Stimulated activated memory B cell treated with anti-CD40 and anti-IgM and Interleukin-4, amounts not matched to agents 10 μg/mL and 1 μg/mL and 100 μg/mL, for 72 hours (primary cell): ENCODE results near the gene KLF15.

Source experiments
- ATAC-seq: fragments of 150-1000 bp; cut with Tn5 transposase; 2 replicates; pipeline ENCODE4 v1.10.0; 2021
- H3K27ac Mint-ChIP-seq: one replicate; pipeline ENCODE4 v1.8.0; 2022; ENCODE audit warnings: mild to moderate bottlenecking, mixed read lengths
- H3K27me3 Mint-ChIP-seq: one replicate; pipeline ENCODE4 v1.8.0; 2022; ENCODE audit warnings: mixed read lengths
- H3K36me3 Mint-ChIP-seq: one replicate; pipeline ENCODE4 v1.8.0; 2022; ENCODE audit warnings: mixed read lengths
- H3K4me1 Mint-ChIP-seq: one replicate; pipeline ENCODE4 v1.8.0; 2022; ENCODE audit warnings: mixed read lengths
- H3K4me3 Mint-ChIP-seq: one replicate; pipeline ENCODE4 v1.8.0; 2022; ENCODE audit warnings: mild to moderate bottlenecking, moderate library complexity, mixed read lengths
- H3K9me3 Mint-ChIP-seq: one replicate; pipeline ENCODE4 v1.8.0; 2022; ENCODE audit warnings: mixed read lengths

KLF15 gene

GRCh38 chr3:126393563-126393962 lies 36.4 kb upstream of the KLF15 start:
- H3K4me3 Mint-ChIP-seq: no peak overlapping the region
- peaks cover 56% of the 10 kb centered on the region for H3K27me3 Mint-ChIP-seq
- peaks cover 26% of the 10 kb centered on the region for H3K4me1 Mint-ChIP-seq
- H3K36me3 Mint-ChIP-seq: no peaks in the 10 kb centered on the region
- ATAC-seq: no peak
- no peaks in the 10 kb centered on the region for H3K9me3 Mint-ChIP-seq
- H3K27ac Mint-ChIP-seq: no peak overlapping the region

GRCh38 chr3:126392246-126392645 lies 35.0 kb upstream of the KLF15 start:
- Mint-ChIP-seq H3K36me3 (no peaks in the 10 kb centered on the region), H3K4me3 (no peak overlapping the region)

DNA sequence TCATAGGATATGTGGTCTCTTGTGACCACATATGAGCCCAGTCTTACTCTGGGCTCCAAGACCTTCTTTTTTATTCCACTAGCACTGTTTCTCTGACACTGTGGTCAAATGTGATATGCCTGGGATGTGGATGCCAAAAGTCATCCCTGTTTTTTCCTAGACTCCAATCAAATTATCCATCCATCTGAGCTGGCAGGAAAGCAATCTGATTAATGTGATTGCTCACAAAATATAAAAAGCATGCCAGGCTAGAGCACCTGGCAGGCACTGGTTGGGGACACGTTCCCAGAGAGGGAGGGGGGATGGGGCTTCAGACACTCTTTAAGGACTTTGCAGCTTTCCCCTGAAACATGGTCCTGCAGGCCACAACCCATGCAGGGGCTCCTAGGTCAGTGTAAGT lies 34.4 kb upstream of the KLF15 start:
- Mint-ChIP-seq H3K27ac (no peak overlapping the region), H3K9me3 (no peaks in the 10 kb centered on the region), H3K4me1 (peaks cover 26% of the 10 kb centered on the region), H3K27me3 (peaks cover 66% of the 10 kb centered on the region), H3K36me3 (no peaks in the 10 kb centered on the region), H3K4me3 (no peak overlapping the region)
- ATAC-seq: no peak

More at GRCh38 chr3:126392246-126392645, 35.0 kb upstream of the KLF15 start:
- Mint-ChIP-seq H3K27ac (no peak overlapping the region), H3K4me1 (peaks cover 26% of the 10 kb centered on the region), H3K27me3 (peaks cover 66% of the 10 kb centered on the region), H3K9me3 (no peaks in the 10 kb centered on the region)
- ATAC-seq: no peak

GRCh38 chr3:126390751-126391150 lies 33.5 kb upstream of the KLF15 start:
- peak; percentile 25 for ATAC-seq
- H3K4me1 Mint-ChIP-seq: peaks cover 26% of the 10 kb centered on the region
- H3K27me3 Mint-ChIP-seq: peaks cover 66% of the 10 kb centered on the region
- no peak overlapping the region for H3K27ac Mint-ChIP-seq
- no peak overlapping the region for H3K4me3 Mint-ChIP-seq
- no peaks in the 10 kb centered on the region for H3K9me3 Mint-ChIP-seq
- no peaks in the 10 kb centered on the region for H3K36me3 Mint-ChIP-seq

- Mint-ChIP-seq H3K9me3 (no peaks in the 10 kb centered on the region), H3K27me3 (peaks cover 66% of the 10 kb centered on the region), H3K4me3 (no peak overlapping the region), H3K27ac (no peak overlapping the region), H3K4me1 (peaks cover 26% of the 10 kb centered on the region), H3K36me3 (no peaks in the 10 kb centered on the region)
- no peak for ATAC-seq
Measured at GRCh38 chr3:126390201-126390600, 33.0 kb upstream of the KLF15 start.

- H3K4me1 Mint-ChIP-seq: peaks cover 26% of the 10 kb centered on the region
- peak overlapping the region; percentile 36 for H3K27ac Mint-ChIP-seq
- peak overlapping the region; percentile 31 for H3K4me3 Mint-ChIP-seq
- H3K9me3 Mint-ChIP-seq: no peaks in the 10 kb centered on the region
- peaks cover 66% of the 10 kb centered on the region for H3K27me3 Mint-ChIP-seq
- H3K36me3 Mint-ChIP-seq: no peaks in the 10 kb centered on the region
- no peak for ATAC-seq
Measured at GRCh38 chr3:126389794-126390146, 32.6 kb upstream of the KLF15 start.

DNA sequence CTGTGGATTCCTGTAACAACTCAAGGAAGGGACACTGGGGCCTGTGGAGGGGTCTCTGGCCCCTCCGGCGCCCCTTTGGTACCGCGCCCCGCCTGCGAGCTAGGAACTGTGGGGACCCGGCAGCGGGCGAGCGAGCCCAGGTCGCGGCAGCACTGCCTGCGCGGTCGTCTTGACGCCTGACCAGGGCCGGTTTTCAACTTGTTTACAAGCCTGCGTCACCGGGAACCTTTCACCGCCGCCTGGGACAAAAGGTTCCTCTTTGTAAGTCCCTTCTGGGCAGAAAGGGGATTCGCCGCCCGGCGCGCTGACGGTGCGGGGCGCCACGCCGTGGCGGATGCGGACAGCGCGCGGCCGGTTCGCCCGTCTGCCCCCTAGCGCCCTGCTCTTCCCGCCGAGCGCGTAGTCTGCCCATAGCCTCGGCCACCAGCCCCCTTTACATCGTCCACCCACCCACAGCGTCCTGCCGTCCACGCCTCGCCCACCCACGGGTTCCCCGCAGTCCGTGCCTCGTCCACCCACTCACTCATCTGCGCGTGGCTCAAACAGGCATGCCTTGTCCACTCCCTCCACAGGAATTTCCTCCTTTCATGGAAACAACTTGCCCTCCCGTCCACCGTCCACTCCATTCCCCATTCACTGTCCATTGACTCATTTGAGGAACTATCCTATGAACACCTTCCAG lies 32.0 kb upstream of the KLF15 start:
- peak overlapping the region; percentile 50 for H3K4me3 Mint-ChIP-seq
- H3K4me1 Mint-ChIP-seq: peaks cover 26% of the 10 kb centered on the region
- no peaks in the 10 kb centered on the region for H3K9me3 Mint-ChIP-seq
- peaks cover 67% of the 10 kb centered on the region for H3K27me3 Mint-ChIP-seq
- no peaks in the 10 kb centered on the region for H3K36me3 Mint-ChIP-seq
- ATAC-seq: peak; percentile 87
- H3K27ac Mint-ChIP-seq: peak overlapping the region; percentile 36

DNA sequence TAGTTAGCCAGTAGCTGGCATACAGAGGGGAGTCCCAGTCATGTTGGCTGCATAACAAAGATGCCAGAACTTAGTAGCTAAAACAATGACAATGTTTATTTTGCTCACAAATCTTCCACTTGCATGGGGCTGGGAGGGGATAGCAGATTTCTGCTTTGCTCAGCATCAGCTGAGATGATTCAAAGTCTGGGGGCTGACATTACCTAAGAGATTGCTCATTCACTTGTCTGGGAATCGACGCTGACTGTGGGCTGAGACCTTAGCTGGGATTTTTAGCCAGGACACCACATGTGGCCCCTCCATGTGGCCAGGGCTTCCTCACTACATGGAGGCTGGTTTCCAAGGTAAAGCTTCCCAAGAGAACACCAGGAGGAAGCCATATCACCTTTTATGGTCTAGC lies 24.8 kb upstream of the KLF15 start:
- Mint-ChIP-seq H3K4me3 (no peak overlapping the region), H3K9me3 (peaks cover 2% of the 10 kb centered on the region), H3K36me3 (no peaks in the 10 kb centered on the region), H3K27me3 (peaks cover 55% of the 10 kb centered on the region), H3K4me1 (no peaks in the 10 kb centered on the region), H3K27ac (no peak overlapping the region)
- no peak for ATAC-seq

DNA sequence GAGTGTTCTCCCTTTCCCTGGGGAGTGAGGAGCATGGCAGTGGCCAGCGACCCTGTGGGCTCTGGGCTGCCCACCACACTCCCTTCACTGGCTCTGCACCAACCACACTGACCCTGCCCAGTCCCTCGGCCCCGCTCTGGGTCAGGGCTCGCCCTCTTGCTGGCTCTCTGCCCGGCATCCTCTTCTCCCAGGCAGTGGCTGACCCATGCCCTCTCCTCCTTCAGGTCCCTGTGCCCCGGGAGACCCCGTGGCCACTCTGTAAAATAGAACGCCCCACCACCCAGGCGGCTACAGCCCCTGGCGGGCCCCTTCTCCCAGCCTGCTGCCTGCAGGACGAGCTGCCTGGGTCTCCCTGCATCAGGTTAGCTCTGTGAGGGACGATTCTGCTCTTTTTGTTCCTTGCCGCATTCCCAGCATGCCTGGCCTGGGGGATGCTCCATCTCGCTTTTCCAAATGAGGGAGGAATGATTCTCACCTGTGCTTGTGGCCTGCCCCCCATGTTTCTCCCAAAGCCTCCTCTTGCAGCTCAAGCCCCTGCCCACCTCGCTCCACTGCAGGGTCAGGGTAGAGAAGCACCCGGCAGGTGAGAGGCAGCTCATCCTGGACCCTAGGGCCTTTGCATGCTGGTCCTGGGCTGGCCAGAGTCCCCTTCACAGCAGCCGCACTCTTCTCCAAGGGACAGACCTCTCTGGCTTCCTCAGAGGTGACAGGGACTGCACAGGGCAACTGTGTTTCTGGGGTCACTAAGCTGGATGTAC lies 23.0 kb upstream of the KLF15 start:
- Mint-ChIP-seq H3K27me3 (peaks cover 55% of the 10 kb centered on the region), H3K4me3 (no peak overlapping the region), H3K9me3 (peaks cover 2% of the 10 kb centered on the region)

DNA sequence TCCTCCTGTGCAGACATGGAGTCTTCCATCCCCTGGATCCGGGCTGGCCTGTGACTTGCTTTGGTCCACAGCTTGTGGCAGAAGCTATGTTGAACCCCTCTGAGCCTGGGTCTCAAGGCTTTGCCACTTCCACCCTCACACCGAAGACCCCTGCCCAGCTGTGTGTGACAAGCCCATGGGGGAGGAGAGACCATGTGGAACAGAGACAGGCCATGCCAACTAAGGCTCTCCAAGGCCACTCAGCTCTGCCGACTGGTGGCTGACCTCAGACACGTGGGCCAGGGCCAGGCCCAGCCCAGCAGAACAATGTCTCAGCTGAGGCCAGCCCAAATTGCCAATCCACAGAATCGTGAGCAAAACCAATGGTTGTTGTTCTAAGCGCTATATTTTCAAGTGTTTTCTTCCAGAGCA lies 21.1 kb upstream of the KLF15 start:
- Mint-ChIP-seq H3K27ac (no peak overlapping the region), H3K36me3 (no peaks in the 10 kb centered on the region), H3K4me1 (no peaks in the 10 kb centered on the region), H3K27me3 (peaks cover 43% of the 10 kb centered on the region), H3K9me3 (no peaks in the 10 kb centered on the region), H3K4me3 (no peak overlapping the region)
- ATAC-seq: no peak

More for the DNA sequence above, 23.0 kb upstream of the KLF15 start:
- Mint-ChIP-seq H3K27ac (no peak overlapping the region), H3K36me3 (no peaks in the 10 kb centered on the region), H3K4me1 (no peaks in the 10 kb centered on the region)
- ATAC-seq: no peak

GRCh38 chr3:126377211-126377610 lies 20.0 kb upstream of the KLF15 start:
- no peaks in the 10 kb centered on the region for H3K9me3 Mint-ChIP-seq
- no peaks in the 10 kb centered on the region for H3K4me1 Mint-ChIP-seq
- no peak overlapping the region for H3K4me3 Mint-ChIP-seq
- ATAC-seq: no peak
- H3K27me3 Mint-ChIP-seq: peaks cover 37% of the 10 kb centered on the region
- H3K27ac Mint-ChIP-seq: no peak overlapping the region
- no peaks in the 10 kb centered on the region for H3K36me3 Mint-ChIP-seq

- H3K4me3 Mint-ChIP-seq: no peak overlapping the region
- H3K9me3 Mint-ChIP-seq: no peaks in the 10 kb centered on the region
- no peak overlapping the region for H3K27ac Mint-ChIP-seq
- ATAC-seq: no peak
- no peaks in the 10 kb centered on the region for H3K36me3 Mint-ChIP-seq
- no peaks in the 10 kb centered on the region for H3K4me1 Mint-ChIP-seq
- H3K27me3 Mint-ChIP-seq: peaks cover 37% of the 10 kb centered on the region
Measured at GRCh38 chr3:126376444-126376843, 19.2 kb upstream of the KLF15 start.

DNA sequence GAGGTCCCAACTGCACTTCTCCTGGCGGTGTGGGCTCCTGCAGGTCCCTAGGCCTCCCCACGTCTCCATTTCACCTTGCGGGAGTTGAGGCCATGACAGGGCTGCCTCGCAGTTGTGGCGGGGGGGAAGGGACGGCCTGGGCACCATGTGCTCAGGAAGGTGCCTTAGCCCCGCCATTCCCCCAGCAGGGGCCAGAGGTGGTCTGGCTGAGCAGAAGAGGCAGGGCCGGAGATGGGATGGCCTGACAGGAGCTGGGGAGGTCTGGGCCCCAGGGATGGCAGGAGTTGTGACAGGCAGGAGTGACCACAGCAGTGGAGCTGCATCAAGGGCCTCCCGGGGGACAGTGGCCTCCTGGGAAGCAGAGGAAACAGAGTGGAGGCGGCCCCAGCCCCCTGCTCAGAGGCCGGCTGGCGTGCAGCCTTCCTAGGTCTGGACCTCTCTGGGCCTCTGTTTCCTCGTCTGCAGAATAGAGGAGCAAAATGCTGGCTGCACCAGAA lies 18.7 kb upstream of the KLF15 start:
- H3K4me3 Mint-ChIP-seq: no peak overlapping the region
- no peak overlapping the region for H3K27ac Mint-ChIP-seq
- H3K4me1 Mint-ChIP-seq: no peaks in the 10 kb centered on the region
- no peaks in the 10 kb centered on the region for H3K9me3 Mint-ChIP-seq
- H3K27me3 Mint-ChIP-seq: peaks cover 37% of the 10 kb centered on the region
- ATAC-seq: no peak
- H3K36me3 Mint-ChIP-seq: no peaks in the 10 kb centered on the region

DNA sequence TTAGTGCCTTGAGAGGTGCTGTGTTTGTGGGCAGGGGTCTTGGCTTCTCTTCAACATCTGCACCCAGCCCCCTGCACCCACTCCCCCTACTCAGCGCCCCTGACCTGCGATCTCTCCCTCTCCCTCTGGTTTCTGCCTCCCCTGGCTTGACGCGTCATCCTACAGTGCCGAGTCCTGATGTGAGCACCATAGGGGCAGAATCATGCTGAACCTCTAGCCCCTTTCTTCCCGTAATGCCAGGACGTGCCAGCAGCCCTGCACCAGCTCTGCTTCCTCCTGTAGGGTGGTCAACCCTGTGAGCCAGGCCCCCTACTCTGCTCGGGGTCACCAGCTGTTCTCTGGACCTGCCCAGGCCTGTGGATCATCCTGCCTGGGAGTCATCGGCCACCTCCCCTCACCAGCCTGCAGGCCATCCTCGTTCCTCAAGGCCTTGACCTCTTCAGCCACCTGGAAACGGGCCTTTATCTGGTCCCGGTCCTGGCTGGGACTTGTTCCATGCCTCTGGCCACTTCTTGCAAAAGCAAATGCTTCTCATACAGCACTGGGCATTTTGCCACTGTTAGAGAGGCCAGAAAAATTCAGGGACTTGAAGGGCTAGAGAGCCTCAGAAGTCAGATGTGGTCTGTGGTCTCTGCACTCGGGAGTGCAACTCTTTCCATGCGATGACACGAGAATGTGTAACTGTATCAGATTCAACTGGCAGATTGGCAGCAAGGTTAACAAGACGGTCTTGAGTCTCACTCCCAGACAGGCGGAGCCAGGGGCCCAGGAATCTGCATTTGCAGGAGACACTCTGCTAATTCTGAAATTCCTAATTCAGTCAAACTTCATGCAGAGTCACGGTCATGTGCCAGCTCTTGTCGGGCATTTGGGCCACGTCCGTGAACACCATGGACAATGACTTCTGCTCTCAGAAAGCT lies 16.7 kb upstream of the KLF15 start:
- Mint-ChIP-seq H3K36me3 (no peaks in the 10 kb centered on the region), H3K9me3 (no peaks in the 10 kb centered on the region), H3K27me3 (peaks cover 18% of the 10 kb centered on the region), H3K4me1 (no peaks in the 10 kb centered on the region), H3K4me3 (no peak overlapping the region), H3K27ac (no peak overlapping the region)
- no peak for ATAC-seq

GRCh38 chr3:126373146-126373613 lies 16.0 kb upstream of the KLF15 start:
- H3K9me3 Mint-ChIP-seq: no peaks in the 10 kb centered on the region
- ATAC-seq: no peak
- peaks cover 11% of the 10 kb centered on the region for H3K27me3 Mint-ChIP-seq
- H3K36me3 Mint-ChIP-seq: no peaks in the 10 kb centered on the region
- H3K4me1 Mint-ChIP-seq: no peaks in the 10 kb centered on the region
- no peak overlapping the region for H3K27ac Mint-ChIP-seq
- no peak overlapping the region for H3K4me3 Mint-ChIP-seq
